CD4-positive, alpha-beta T cell (primary cell): ENCODE measurements around the gene TACO1. TPM values are rescaled to one million over a fixed set of nuclear protein-coding genes. Genes with fewer than 3 reads are reported as not detected.

Experiments used
- ATAC-seq: fragments of 200-7000 bp; cut with Tn5 transposase; one replicate; pipeline ENCODE4 v1.10.0; 2022; ENCODE audit warnings: mild to moderate bottlenecking; ENCODE audit not compliant: poor library complexity
- CTCF ChIA-PET: fragments of 350-600 bp; sonication (Branson Sonifier 250); formaldehyde crosslinking; loops from one replicate; lab custom pipeline; 2021; ENCODE audit warnings: antibody characterized with exemption, inconsistent platforms; lab: Charles Lee
- POLR2A ChIA-PET: fragments of 350-600 bp; sonication (Branson Sonifier 250); formaldehyde crosslinking; loops from one replicate; lab custom pipeline; 2021; ENCODE audit warnings: antibody characterized with exemption, inconsistent platforms; lab: Charles Lee
- DNase-seq, 14 experiments: peaks; one replicate each; pipeline ENCODE4 v3.0.0-alpha.2; 2013 to 2020; ENCODE audit warnings: mixed read lengths in 2 of 14
- H3K27ac ChIP-seq, 2 donors: one replicate each; pipeline versions ENCODE4 v1.5.1 to v1.7.0; 2013; ENCODE audit warnings: low read length in 2 of 2, low read depth in 1 of 2, mild to moderate bottlenecking in 1 of 2
- H3K27me3 ChIP-seq, 2 experiments: 1 replicate in 1 of 2; 2 replicates in 1 of 2; pipeline versions ENCODE4 v1.6.1 to v1.7.0; 2013; ENCODE audit warnings: low read length in 2 of 2, control low read depth in 1 of 2, mild to moderate bottlenecking in 1 of 2, moderate library complexity in 1 of 2; ENCODE audit not compliant: insufficient read depth in 2 of 2, control insufficient read depth in 1 of 2
- H3K36me3 ChIP-seq: one replicate; pipeline ENCODE4 v1.6.1; 2013; ENCODE audit warnings: low read length, control low read depth; ENCODE audit not compliant: insufficient read depth
- H3K4me1 ChIP-seq: one replicate; pipeline ENCODE4 v1.6.1; 2013; ENCODE audit warnings: low read length, control low read depth; ENCODE audit not compliant: insufficient read depth
- H3K4me3 ChIP-seq: one replicate; pipeline ENCODE4 v1.5.1; 2013; ENCODE audit warnings: mild to moderate bottlenecking, low read length, moderate library complexity
- H3K9me3 ChIP-seq, 2 experiments: 1 replicate in 1 of 2; 2 replicates in 1 of 2; pipeline versions ENCODE4 v1.6.1 to v1.7.0; 2013; ENCODE audit warnings: low read length in 2 of 2, mild to moderate bottlenecking in 2 of 2, control low read depth in 1 of 2, moderate library complexity in 1 of 2; ENCODE audit not compliant: control insufficient read depth in 1 of 2, insufficient read depth in 1 of 2
- H3K27ac Mint-ChIP-seq: one replicate; pipeline ENCODE4 v1.8.0; 2020; ENCODE audit warnings: mixed read lengths
- H3K27me3 Mint-ChIP-seq: one replicate; pipeline ENCODE4 v1.8.0; 2021; ENCODE audit warnings: mixed read lengths
- H3K36me3 Mint-ChIP-seq: one replicate; pipeline ENCODE4 v1.8.0; 2021; ENCODE audit warnings: low read depth, mixed read lengths
- H3K4me1 Mint-ChIP-seq: one replicate; pipeline ENCODE4 v1.8.0; 2021; ENCODE audit warnings: low read depth, mixed read lengths
- H3K4me3 Mint-ChIP-seq: one replicate; pipeline ENCODE4 v1.8.0; 2020; ENCODE audit warnings: mild to moderate bottlenecking, mixed read lengths
- H3K9me3 Mint-ChIP-seq: one replicate; pipeline ENCODE4 v1.8.0; 2020; ENCODE audit warnings: mixed read lengths
- intact Hi-C, 2 experiments: fragments of 100-400 bp; cut with DNase I in 1 of 2; cut with micrococcal nuclease in 1 of 2; formaldehyde crosslinking; loops; one replicate each; pipeline versions ENCODE4 v1.15.1 to v1.9.0; 2023 to 2025; cut with DNase I, micrococcal nuclease
- total RNA-seq, 174 experiments: library from RNA in 2 of 174; stranded (reverse) in 2 of 174; gene quantifications; one replicate each; pipeline ENCODE4 v1.2.3 and lab custom pipeline; 2021 to 2026
- TF ChIP-seq, protein P1 (sequence below): fragments of 200-600 bp; IDR thresholded peaks from one replicate; pipeline ENCODE4 v1.8.0; 2022; ENCODE audit warnings: antibody characterized with exemption, mild to moderate bottlenecking

The TACO1 gene
- total RNA-seq, 2 experiments from 2014 or later: 11.3 to 13.2 TPM

DNA sequence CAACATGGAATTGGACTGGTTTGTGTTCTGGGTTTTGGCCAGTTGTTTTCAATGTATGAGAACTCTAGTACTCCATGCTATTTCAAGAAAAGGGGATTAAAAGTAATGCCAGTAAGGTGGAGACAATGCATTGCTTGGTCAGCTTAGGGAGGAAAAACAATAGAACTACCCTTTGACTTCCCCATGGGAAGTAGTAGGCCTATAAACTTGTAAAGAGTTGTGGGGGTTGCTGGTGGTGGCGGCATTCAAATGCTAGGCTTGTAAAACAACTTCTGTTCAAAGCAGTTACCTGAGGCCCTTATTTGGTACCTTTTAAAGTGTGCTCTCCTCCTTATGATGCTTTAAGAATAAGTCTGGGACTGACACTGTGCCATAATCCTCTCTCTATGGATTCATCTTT, 30.9 kb downstream of the TACO1 start:
- H3K4me3 ChIP-seq: no peak overlapping the region
- DNase-seq (no peak), ATAC-seq (no peak)
- intact Hi-C loops: loop anchor here in 1 of 2 experiments (5.0 kb wide), 1 partner anchor 51 kb away; no protein-coding TSS in a partner anchor
- no peaks in the 10 kb centered on the region for H3K9me3 ChIP-seq
- Mint-ChIP-seq H3K4me1 (peaks cover 58% of the 10 kb centered on the region), H3K27ac (no peak overlapping the region), H3K36me3 (peaks cover 68% of the 10 kb centered on the region), H3K4me3 (no peak overlapping the region), H3K27me3 (no peaks in the 10 kb centered on the region), H3K9me3 (no peaks in the 10 kb centered on the region)
- TF ChIP-seq, protein P1, sequence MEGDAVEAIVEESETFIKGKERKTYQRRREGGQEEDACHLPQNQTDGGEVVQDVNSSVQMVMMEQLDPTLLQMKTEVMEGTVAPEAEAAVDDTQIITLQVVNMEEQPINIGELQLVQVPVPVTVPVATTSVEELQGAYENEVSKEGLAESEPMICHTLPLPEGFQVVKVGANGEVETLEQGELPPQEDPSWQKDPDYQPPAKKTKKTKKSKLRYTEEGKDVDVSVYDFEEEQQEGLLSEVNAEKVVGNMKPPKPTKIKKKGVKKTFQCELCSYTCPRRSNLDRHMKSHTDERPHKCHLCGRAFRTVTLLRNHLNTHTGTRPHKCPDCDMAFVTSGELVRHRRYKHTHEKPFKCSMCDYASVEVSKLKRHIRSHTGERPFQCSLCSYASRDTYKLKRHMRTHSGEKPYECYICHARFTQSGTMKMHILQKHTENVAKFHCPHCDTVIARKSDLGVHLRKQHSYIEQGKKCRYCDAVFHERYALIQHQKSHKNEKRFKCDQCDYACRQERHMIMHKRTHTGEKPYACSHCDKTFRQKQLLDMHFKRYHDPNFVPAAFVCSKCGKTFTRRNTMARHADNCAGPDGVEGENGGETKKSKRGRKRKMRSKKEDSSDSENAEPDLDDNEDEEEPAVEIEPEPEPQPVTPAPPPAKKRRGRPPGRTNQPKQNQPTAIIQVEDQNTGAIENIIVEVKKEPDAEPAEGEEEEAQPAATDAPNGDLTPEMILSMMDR: no peak
- CTCF ChIA-PET: no interaction called here
- H3K27ac ChIP-seq: no peak overlapping the region
- H3K27me3 ChIP-seq: no peaks in the 10 kb centered on the region
- H3K36me3 ChIP-seq: peaks cover 49% of the 10 kb centered on the region
- peaks cover 3% of the 10 kb centered on the region for H3K4me1 ChIP-seq
- POLR2A ChIA-PET: no interaction called here

DNA sequence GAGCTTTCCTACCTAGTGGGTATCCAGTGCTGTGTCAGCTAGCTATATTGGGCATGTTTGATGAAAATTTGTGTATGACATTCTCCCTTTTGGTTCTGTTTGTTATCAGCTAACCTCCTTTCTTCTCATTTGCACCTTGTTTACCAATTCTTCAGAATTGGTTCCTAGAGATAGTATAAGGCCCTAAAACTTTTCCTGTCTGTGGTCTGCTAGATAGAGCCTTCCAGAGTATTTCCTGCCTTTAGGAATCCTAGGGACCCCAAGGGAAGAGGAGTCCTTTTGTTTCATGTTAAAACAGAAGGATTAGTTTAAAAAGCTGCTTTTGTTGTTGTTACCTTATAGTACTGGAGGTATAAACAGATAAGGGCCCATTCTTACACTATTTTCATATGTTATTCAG, 33.0 kb downstream of the TACO1 start:
- H3K4me3 Mint-ChIP-seq: no peak overlapping the region
- CTCF ChIA-PET: no interaction called here

DNA sequence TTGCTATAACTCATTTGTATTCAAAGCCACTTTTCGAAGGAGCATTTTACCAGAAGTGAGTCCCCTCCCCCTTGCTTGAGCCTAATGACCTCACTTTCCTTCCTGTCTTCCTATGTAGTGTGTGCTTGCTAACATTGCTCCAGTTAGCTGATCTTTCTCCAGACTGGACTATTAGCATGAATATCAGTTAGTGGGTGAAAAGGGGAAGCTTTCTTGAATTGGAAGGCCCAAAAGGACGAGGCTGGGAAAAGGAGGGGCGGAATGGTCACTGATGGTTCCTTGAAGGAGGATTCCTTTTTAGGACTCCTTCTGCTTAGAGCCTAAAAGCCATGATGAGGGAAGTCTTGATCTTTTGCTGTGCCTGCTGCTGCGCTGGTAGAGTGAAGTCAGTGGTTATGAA, 33.5 kb downstream of the TACO1 start:
- POLR2A ChIA-PET: interaction anchor here (1.5 kb wide), 1 partner anchor 12 kb away, joined by 12 read pairs; the partner anchor contains the start of gene MAP3K3
- Mint-ChIP-seq H3K27me3 (no peaks in the 10 kb centered on the region), H3K4me1 (peaks cover 66% of the 10 kb centered on the region), H3K36me3 (peaks cover 87% of the 10 kb centered on the region), H3K27ac (no peak overlapping the region), H3K4me3 (no peak overlapping the region), H3K9me3 (no peaks in the 10 kb centered on the region)
- CTCF ChIA-PET: no interaction called here
- Histone ChIP-seq H3K27me3 (no peaks in the 10 kb centered on the region), H3K4me3 (no peak overlapping the region), H3K4me1 (peaks cover 10% of the 10 kb centered on the region), H3K9me3 (no peaks in the 10 kb centered on the region), H3K27ac (no peak overlapping the region), H3K36me3 (peaks cover 66% of the 10 kb centered on the region)
- DNase-seq (no peak), ATAC-seq (no peak)
- intact Hi-C loops: loop anchor here in 1 of 2 experiments (5.0 kb wide), 1 partner anchor 48 kb away; no protein-coding TSS in a partner anchor
- TF ChIP-seq, protein P1: no peak

More for the DNA sequence above, 33.0 kb downstream of the TACO1 start:
- H3K9me3 ChIP-seq: no peaks in the 10 kb centered on the region
- H3K4me1 ChIP-seq: peaks cover 8% of the 10 kb centered on the region
- intact Hi-C loops: loop anchor here in 1 of 2 experiments (5.0 kb wide), 1 partner anchor 49 kb away; no protein-coding TSS in a partner anchor
- Mint-ChIP-seq H3K27ac (no peak overlapping the region), H3K9me3 (no peaks in the 10 kb centered on the region), H3K4me1 (peaks cover 62% of the 10 kb centered on the region), H3K27me3 (no peaks in the 10 kb centered on the region), H3K36me3 (peaks cover 83% of the 10 kb centered on the region)
- DNase-seq: no peak
- no peak overlapping the region for H3K27ac ChIP-seq
- no peaks in the 10 kb centered on the region for H3K27me3 ChIP-seq
- peaks cover 66% of the 10 kb centered on the region for H3K36me3 ChIP-seq
- no peak for ATAC-seq
- H3K4me3 ChIP-seq: no peak overlapping the region
- POLR2A ChIA-PET: interaction anchor here (1.5 kb wide), 1 partner anchor 12 kb away, joined by 12 read pairs; the partner anchor contains the start of gene MAP3K3
- TF ChIP-seq, protein P1: no peak
